ENCODE data around the gene CD81.

GRCh38 chr11:2421996-2422395 lies 44.9 kb downstream of the CD81 start:
- TF ChIP-seq EZH2 (IDR thresholded peaks at IDR 0.05; ENCODE audit: insufficient read depth, poor library complexity, severe bottlenecking) (no peak), EZH2phosphoT487 (IDR thresholded peaks at IDR 0.05; ENCODE audit: insufficient read depth, low read depth) (no peak)
